ENCODE measurements around the gene RNASE1.

GRCh38 chr14:20848316-20848954 lies 45.8 kb upstream of the RNASE1 start:
- TF ChIP-seq, protein P1, sequence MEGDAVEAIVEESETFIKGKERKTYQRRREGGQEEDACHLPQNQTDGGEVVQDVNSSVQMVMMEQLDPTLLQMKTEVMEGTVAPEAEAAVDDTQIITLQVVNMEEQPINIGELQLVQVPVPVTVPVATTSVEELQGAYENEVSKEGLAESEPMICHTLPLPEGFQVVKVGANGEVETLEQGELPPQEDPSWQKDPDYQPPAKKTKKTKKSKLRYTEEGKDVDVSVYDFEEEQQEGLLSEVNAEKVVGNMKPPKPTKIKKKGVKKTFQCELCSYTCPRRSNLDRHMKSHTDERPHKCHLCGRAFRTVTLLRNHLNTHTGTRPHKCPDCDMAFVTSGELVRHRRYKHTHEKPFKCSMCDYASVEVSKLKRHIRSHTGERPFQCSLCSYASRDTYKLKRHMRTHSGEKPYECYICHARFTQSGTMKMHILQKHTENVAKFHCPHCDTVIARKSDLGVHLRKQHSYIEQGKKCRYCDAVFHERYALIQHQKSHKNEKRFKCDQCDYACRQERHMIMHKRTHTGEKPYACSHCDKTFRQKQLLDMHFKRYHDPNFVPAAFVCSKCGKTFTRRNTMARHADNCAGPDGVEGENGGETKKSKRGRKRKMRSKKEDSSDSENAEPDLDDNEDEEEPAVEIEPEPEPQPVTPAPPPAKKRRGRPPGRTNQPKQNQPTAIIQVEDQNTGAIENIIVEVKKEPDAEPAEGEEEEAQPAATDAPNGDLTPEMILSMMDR (IDR thresholded peaks at IDR 0.05; ENCODE audit: insufficient read depth, low read length, poor library complexity, severe bottlenecking), result no peak
- no peak for TF ChIP-seq EZH2phosphoT487 (conservative IDR thresholded peaks at IDR 0.05; ENCODE audit: low read length)
